ENCODE measurements around the gene PEPD.
A peak's percentile ranks its signal among the peaks of the same experiment; 100 is the strongest.

The PEPD gene

DNA sequence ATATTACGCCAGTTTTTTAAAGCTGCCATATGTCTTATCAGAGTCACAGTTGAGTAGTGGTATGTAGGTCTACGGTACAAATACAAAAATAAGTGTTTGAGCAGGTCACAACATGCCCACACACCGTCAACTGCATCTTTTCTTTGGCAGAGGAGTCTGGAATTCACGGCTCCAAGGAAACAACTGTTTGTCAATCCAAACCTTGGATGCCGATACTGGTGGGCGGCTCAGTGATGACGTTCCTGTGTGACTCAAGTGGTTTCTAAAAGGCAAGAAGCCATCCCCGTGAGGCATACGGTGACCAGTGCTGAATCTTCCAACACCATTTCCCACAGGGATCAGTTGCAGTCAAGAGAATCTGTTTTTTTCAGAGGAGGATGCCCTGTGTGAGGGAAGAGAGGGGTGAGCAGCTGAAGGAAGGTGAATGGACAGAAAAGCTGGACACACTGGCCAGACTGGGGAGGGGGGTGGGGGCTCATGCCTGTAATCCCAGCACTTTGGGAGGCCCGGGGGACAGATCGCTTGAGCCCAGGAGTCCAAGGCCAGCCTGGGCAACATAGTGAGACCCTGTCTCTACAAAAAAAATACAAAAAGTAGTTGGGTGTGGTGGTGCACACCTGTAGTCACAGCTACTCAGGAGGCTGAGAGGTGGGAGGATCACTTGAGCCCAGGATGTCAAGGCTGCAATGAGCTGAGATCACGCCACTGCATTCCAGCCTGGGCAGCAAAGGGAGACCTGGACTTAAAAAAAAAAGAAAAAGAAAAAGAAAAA is 170.9 kb downstream of the PEPD start:
- no peak for DNase-seq

DNA sequence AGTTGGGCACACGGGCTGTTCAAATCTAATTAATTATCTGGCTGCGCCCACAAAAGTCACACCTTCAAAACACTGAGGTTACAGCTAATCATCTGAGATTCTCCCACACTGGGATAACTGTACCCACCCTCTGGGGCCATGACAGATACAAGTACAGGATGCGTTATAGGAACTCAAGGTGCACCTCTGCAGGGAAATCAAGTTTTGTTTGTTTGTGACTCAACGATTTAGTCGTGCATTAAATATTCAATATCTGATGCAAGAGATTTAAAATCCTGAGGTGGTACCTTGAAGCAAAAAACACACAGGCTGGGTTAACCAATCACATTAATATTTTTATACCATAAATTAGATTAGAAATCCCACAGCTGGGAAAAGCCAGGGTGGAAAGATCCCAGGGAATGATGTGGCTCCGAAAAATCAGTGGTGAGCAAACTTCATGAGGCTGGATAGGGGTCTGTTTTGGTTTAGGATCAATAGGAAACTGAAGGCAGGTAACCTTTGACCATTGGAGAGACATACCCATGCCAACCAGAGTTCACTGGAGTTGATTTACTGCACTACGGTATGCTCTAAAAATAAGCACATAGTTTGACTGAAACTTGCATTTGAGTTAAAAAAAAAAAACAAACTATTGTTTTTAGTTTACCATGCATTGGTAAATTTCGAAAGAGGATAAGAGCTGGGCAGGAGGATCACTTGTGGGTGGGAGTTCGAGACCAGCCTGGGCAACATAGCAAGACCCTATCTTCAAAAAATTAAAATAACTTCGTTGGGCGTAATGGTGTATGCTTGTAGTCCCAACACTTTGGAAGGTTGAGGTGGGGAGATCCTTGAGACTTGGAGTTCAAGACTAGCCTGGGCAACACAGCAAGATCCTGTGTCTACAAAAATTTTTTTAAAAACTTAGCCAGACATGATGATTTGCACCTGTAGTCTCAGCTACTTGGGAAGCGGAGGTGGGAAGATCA is 172.0 kb downstream of the PEPD start:
- DNase-seq = no peak

DNA sequence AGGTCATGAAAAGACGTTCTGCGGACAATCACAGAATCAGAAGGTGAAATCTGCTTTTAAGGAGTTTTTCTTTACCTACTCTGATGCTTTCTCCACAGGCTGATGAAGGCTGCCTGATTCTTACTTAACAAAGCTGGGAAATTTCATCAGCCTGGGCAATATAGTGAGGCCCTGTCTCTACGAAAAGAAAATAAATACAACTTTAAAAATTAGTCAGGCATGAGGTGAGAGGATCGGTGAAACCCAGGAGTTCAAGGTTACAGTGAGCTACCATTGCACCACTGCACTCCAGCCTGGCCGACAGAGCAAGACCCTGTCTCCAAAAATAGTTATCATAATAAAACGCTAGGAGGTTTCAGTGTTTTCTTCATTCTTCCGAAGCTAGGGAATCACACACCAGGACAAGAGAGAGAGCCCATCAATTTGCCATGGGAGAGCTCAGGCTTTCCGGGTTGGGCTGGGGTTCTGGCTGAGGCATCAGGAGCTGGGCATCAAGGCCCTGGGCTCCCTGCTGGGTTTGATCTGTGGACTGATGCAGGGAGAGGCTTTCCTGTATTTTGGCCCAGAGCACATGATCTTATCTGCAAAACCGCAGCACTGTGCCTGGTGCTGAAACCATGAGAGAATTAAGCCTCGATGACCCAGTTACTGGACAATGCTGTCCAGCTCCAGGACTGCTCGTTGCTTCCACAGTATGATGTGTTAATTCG is 173.1 kb downstream of the PEPD start:
- no peak for DNase-seq

DNA sequence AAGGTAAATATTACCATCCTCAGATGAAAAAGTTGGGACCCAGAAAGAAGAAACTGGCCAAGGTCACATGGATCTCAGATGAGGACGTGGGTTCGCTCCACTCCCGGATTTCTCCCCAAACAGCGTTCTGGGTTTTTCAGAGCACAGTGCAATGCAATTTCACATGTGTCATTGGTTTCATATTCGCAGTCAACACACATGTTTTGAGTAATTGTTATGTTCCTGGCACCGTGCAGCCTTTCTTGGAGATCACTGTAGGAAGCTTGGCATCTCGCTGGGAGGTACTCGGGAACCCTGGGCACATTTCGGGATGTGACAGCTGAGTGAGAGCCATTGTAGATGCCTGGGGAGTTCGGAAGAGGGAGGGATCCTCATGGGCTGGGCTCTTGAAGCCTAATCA is 174.3 kb downstream of the PEPD start:
- DNase-seq = no peak

DNA sequence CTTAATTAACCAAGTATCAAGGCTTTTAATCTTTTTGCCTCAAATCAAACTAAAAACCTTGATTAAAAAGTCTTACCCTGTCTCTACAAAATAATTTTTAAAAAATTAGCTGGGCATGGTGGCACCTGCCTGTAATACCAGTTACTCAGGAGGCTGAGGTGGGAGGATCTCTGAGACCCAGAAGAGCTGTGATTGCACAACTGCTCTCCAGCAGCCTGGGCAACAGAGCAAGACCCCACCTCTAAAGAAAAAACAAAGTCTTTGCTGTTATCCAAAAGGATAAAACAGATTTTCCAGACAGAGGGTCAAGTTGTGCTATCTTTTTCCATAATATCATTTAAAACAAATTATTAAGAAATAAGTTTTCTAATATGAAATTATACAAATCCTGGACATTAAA is 174.9 kb downstream of the PEPD start:
- DNase-seq = no peak

DNA sequence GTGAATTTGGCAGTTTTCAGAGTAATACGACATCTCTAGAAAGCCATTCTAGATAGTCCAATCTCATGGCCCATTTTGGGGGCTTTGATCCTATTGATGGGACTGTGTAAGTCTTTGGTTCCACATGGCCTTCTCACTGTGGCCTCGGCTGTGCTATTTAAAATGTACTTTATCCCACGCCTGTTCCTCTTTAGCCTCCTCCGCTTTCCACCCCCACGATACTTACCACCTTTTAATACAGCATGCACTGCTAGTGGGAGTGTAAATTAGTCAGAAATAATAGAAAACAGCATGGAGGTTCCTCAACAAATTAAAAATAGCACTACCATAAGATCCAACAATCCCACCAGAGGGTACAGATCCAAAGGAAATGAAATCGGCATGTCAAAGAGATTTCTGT is 176.4 kb downstream of the PEPD start:
- DNase-seq = no peak

DNA sequence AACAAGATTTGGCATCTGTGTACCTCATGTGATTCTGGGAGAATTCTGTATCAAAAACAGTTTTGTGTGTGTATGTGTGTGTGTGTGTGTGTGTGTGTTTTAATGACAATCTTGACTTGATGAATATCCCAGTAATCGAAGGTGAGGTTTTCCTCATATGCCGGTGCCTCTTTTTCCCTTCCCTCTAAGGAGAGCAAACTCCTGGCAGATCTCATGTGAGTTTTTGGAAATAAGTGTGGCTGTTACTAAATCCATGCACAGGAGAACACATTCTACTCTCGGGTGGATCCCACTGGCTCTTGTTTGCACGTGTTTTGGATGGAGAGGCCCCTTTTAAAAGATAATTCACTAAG is 177.0 kb downstream of the PEPD start:
- no peak for DNase-seq

DNA sequence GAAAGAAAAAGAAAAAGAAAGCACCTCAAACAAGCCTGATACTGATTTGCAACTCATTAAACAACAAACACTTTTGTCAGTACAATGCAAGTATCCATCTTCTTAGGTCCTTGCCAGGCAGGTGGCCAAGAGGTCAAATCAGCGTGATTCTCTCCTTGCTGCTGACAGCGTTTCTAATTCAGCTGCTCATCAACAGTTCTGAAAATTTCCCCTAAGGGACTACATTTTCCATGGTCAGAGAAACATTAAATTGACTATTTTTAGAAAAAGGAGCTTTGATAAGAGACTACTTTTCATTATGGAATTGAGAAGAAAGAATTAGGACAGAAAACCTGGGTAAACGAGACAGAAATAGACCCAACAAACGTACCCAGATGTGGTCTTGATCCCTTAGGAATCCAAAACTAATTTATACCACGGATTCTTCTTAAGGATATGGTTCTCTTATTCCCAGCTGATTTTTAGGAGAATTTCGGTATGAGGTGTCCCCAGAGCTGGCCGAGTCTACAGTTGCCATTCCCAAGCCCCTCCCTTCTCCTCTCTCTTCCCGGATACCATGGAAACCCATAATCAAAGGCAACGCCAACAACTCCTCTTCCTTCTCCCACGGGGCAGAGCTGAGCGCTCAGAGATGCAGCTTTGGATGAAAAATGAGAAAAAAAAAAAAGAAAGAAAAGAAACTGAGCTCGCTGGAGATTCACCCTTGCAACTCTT is 177.6 kb downstream of the PEPD start:
- peak; percentile 16 for DNase-seq

DNA sequence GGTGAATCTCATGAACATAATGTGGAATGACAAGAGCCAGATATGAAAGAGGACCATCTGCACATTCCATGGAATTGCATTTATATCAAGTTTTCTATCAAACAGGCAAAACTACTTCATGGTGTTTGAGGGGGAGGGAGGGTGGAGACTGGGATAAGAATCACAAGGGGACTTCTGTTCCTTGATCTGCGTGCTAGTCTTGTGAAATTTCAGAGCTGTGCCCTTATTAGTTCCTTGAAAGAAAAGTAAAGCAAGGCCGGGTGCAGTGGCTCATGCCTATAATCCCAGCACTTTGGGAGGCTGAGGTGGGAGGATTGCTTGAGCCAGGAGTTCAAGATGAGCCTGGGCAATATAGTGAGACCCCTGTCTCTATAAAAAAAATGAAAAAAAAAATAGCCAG is 178.3 kb downstream of the PEPD start:
- no peak for DNase-seq

DNA sequence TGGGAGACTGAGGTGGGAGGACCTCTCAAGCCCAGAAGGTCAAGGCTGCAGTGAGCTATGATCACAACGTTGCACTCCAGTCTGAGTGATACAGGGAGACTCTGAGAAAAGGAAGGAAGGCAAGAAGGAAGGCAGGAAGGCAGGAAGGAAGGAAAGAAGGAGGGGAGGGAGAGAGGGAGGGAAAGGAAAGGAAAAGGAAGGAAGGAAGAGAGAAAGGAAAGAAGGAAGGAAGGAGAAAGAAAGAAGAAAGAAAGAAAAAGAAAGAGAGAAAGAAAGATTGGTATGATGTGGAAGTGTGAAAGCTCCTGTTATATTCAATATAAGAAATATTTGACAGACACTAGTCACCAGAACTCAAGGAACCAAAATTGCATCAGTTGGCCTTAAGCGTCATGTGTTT is 180.6 kb downstream of the PEPD start:
- no peak for DNase-seq

DNA sequence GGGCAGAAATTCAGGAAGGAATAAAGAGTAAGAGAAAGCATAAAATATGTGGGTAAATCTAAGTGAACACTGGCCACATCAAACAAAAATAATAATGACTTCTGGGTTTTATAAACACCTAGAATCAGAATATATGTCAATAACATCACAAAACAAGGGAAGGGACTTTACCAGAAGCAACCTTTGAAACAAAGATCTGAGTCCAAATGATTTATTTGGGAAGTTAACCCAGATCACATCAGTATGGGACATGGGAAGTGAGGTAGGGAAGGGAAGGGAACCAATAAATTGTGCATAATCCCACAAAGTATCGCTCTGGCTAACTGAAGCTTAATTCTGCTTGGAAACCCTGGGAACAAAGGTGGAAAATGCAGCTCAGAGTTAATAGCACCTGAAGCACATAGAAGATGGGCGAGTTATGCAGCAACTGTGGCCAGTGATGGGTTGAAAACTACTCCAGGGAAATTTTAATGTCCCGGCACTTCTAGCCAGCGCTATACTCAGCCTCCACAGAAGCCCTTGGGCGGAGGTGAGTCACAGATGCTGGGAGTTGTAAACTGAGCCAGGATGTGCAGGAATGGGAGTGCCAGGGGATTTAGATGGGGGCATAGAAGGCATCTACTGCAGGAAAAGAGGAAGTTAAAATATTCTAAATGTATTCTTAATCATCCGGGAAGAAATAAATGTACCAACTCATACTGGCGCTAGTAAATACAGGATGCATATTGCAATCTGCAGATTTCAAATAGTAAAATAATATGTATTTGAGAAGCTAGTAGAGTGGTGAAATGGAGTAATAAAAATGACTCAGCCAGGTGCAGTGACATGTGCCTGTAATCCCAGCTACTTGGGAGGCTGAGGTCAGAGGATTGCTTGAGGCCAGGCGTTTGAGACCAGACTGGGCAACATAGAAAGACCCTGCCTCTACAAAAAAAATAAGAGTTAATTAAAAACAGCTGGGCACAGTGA is 182.3 kb downstream of the PEPD start:
- no peak for DNase-seq
